Mesenchymal stem cell (in vitro differentiated cells and primary cell): ENCODE measurements around the gene TACR1.
"Not testable (repeated sequence)": the region's sequence is repeated elsewhere in the genome, so short reads cannot be mapped to it uniquely, and the experiment has no call there.

ENCODE experiments used
- DNase-seq: peaks from one replicate; pipeline ENCODE4 v3.0.0-alpha.2; 2013
- H2AFZ ChIP-seq: one replicate; pipeline ENCODE4 v1.6.1; 2013; ENCODE audit warnings: low read depth, mild to moderate bottlenecking, control low read depth, inconsistent platforms, low read length, moderate library complexity
- H2AK5ac ChIP-seq: 2 replicates; pipeline ENCODE4 v1.6.1; 2013; ENCODE audit warnings: low read length, moderate library complexity, mild to moderate bottlenecking, inconsistent platforms; ENCODE audit not compliant: severe bottlenecking
- H2BK120ac ChIP-seq: one replicate; pipeline ENCODE4 v1.6.1; 2013; ENCODE audit warnings: low read depth, mild to moderate bottlenecking, inconsistent platforms, low read length, moderate library complexity
- H2BK12ac ChIP-seq, 2 experiments: one replicate each; pipeline ENCODE4 v1.6.1; 2013; ENCODE audit warnings: inconsistent platforms in 2 of 2, low read length in 2 of 2, mild to moderate bottlenecking in 2 of 2, moderate library complexity in 2 of 2, control low read depth in 1 of 2
- H2BK15ac ChIP-seq: one replicate; pipeline ENCODE4 v1.6.1; 2013; ENCODE audit warnings: mild to moderate bottlenecking, low read depth, inconsistent platforms; ENCODE audit not compliant: poor library complexity, severe bottlenecking
- H2BK5ac ChIP-seq: 2 replicates; pipeline ENCODE4 v1.6.1; 2013; ENCODE audit warnings: low read depth, mild to moderate bottlenecking, low read length, control low read depth, inconsistent platforms; ENCODE audit not compliant: poor library complexity, severe bottlenecking
- H3K14ac ChIP-seq, 2 experiments: one replicate each; pipeline ENCODE4 v1.6.1; 2013; ENCODE audit warnings: inconsistent platforms in 2 of 2, low read length in 2 of 2, control low read depth in 1 of 2, mild to moderate bottlenecking in 1 of 2, moderate library complexity in 1 of 2
- H3K18ac ChIP-seq, 2 experiments: one replicate each; pipeline ENCODE4 v1.6.1; 2013; ENCODE audit warnings: inconsistent platforms in 2 of 2, low read length in 2 of 2, control low read depth in 1 of 2, low read depth in 1 of 2, mild to moderate bottlenecking in 1 of 2
- H3K23ac ChIP-seq, 2 experiments: one replicate each; pipeline ENCODE4 v1.6.1; 2013; ENCODE audit warnings: inconsistent platforms in 2 of 2, low read length in 2 of 2, mild to moderate bottlenecking in 2 of 2, moderate library complexity in 2 of 2, control low read depth in 1 of 2
- H3K27ac ChIP-seq: 2 replicates; pipeline ENCODE4 v1.5.1; 2013; ENCODE audit warnings: mild to moderate bottlenecking, moderate library complexity, low read length, control low read depth, inconsistent platforms; ENCODE audit not compliant: poor library complexity, severe bottlenecking
- H3K27me3 ChIP-seq, 2 experiments: 2 replicates each; pipeline versions ENCODE4 v1.6.1 to v1.7.0; 2013; ENCODE audit warnings: low read length in 2 of 2, mild to moderate bottlenecking in 2 of 2, moderate library complexity in 2 of 2, control low read depth in 1 of 2, inconsistent platforms in 1 of 2; ENCODE audit not compliant: control insufficient read depth in 1 of 2, insufficient read depth in 1 of 2
- H3K36me3 ChIP-seq, 2 experiments: 2 replicates each; pipeline versions ENCODE4 v1.6.1 to v1.7.0; 2013; ENCODE audit warnings: low read length in 2 of 2, control low read depth in 1 of 2, inconsistent platforms in 1 of 2, low read depth in 1 of 2, mild to moderate bottlenecking in 1 of 2; ENCODE audit not compliant: insufficient read depth in 2 of 2, control insufficient read depth in 1 of 2
- H3K4ac ChIP-seq, 2 experiments: one replicate each; pipeline ENCODE4 v1.6.1; 2013; ENCODE audit warnings: inconsistent platforms in 2 of 2, low read length in 2 of 2, mild to moderate bottlenecking in 2 of 2, moderate library complexity in 2 of 2, control low read depth in 1 of 2, low read depth in 1 of 2
- H3K4me1 ChIP-seq: 2 replicates; pipeline ENCODE4 v1.6.1; 2013; ENCODE audit warnings: low read depth, low read length, control low read depth; ENCODE audit not compliant: control insufficient read depth, insufficient read depth
- H3K4me2 ChIP-seq: 2 replicates; pipeline ENCODE4 v1.6.1; 2013; ENCODE audit warnings: low read length, mild to moderate bottlenecking, inconsistent platforms; ENCODE audit not compliant: poor library complexity, severe bottlenecking
- H3K4me3 ChIP-seq, 2 experiments: 2 replicates each; pipeline versions ENCODE4 v1.5.1 to v1.7.0; 2013; ENCODE audit warnings: low read length in 2 of 2, mild to moderate bottlenecking in 2 of 2, control low read depth in 1 of 2, low read depth in 1 of 2; ENCODE audit not compliant: insufficient read depth in 1 of 2
- H3K79me1 ChIP-seq: replicated peaks from 2 replicates; pipeline ENCODE4 v1.6.1; 2013; ENCODE audit warnings: mild to moderate bottlenecking, control low read depth, low read length, inconsistent platforms; ENCODE audit not compliant: poor library complexity, severe bottlenecking
- H3K9ac ChIP-seq: 2 replicates; pipeline ENCODE4 v1.7.0; 2013; ENCODE audit warnings: mild to moderate bottlenecking, low read length, moderate library complexity
- H3K9me3 ChIP-seq: 2 replicates; pipeline ENCODE4 v1.7.0; 2013; ENCODE audit warnings: mild to moderate bottlenecking, low read length; ENCODE audit not compliant: control insufficient read depth
- H4K8ac ChIP-seq: one replicate; pipeline ENCODE4 v1.6.1; 2013; ENCODE audit warnings: inconsistent platforms, mild to moderate bottlenecking, low read length, moderate library complexity
- H4K91ac ChIP-seq: one replicate; pipeline ENCODE4 v1.6.1; 2013; ENCODE audit warnings: mild to moderate bottlenecking, low read length, inconsistent platforms
- WGBS: methylation state at CpG from one replicate; pipeline ENCODE4 v1.1.7; 2013; ENCODE audit warnings: mixed read lengths; 5-methylcytosine and 5-hydroxymethylcytosine counted together

TACR1 gene

GRCh38 chr2:75057150-75057549 lies 142.2 kb downstream of the TACR1 start:
- not testable (repeated sequence) for H3K4me1 ChIP-seq, H4K91ac ChIP-seq, H2BK12ac ChIP-seq, H3K27me3 ChIP-seq, H3K18ac ChIP-seq, H3K23ac ChIP-seq, H2AK5ac ChIP-seq, DNase-seq, H2BK15ac ChIP-seq, H3K9ac ChIP-seq, H3K4ac ChIP-seq, H3K36me3 ChIP-seq, H3K14ac ChIP-seq, H4K8ac ChIP-seq, H2BK5ac ChIP-seq, H3K9me3 ChIP-seq, H3K79me1 ChIP-seq, H2BK120ac ChIP-seq, H2AFZ ChIP-seq, H3K4me3 ChIP-seq, H3K4me2 ChIP-seq, H3K27ac ChIP-seq
- 78% methylated on average over 5 of the region's 5 CpGs for WGBS

GRCh38 chr2:75055820-75056675 lies 143.3 kb downstream of the TACR1 start:
- Histone ChIP-seq H3K14ac (no peak overlapping the region), H3K4ac (peak overlapping the region in 1 of 2 experiments; percentile 37), H3K4me3 (no peak overlapping the region), H2BK5ac (no peak overlapping the region), H2BK15ac (no peak overlapping the region), H2BK120ac (no peak overlapping the region), H3K4me2 (no peak overlapping the region), H3K18ac (no peak overlapping the region), H2AFZ (no peak overlapping the region), H3K36me3 (no peaks in the 10 kb centered on the region), H3K27ac (no peak overlapping the region), H2BK12ac (no peak overlapping the region), H3K9ac (no peak overlapping the region), H3K4me1 (peaks cover 5% of the 10 kb centered on the region), H4K8ac (no peak overlapping the region), H3K79me1 (no peaks in the 10 kb centered on the region), H3K27me3 (peaks cover 0 to 3% of the 10 kb centered on the region in 2 experiments), H2AK5ac (no peak overlapping the region), H3K23ac (no peak overlapping the region), H4K91ac (no peak overlapping the region), H3K9me3 (no peaks in the 10 kb centered on the region)
- DNase-seq: no peak
- WGBS: 62% methylated on average over 8 of the region's 10 CpGs

GRCh38 chr2:75055142-75055819 lies 144.0 kb downstream of the TACR1 start:
- peak overlapping the region in 1 of 2 experiments; percentile 11 for H3K14ac ChIP-seq
- no peak overlapping the region for H2BK15ac ChIP-seq
- no peak overlapping the region for H3K27ac ChIP-seq
- no peak overlapping the region for H2AFZ ChIP-seq
- no peak overlapping the region for H2BK5ac ChIP-seq
- no peak overlapping the region for H4K8ac ChIP-seq
- H3K9me3 ChIP-seq: no peaks in the 10 kb centered on the region
- H3K79me1 ChIP-seq: no peaks in the 10 kb centered on the region
- no peak overlapping the region for H2BK12ac ChIP-seq
- no peak overlapping the region for H3K9ac ChIP-seq
- H3K27me3 ChIP-seq: peaks cover 0 to 3% of the 10 kb centered on the region in 2 experiments
- no peaks in the 10 kb centered on the region for H3K36me3 ChIP-seq
- DNase-seq: no peak
- WGBS: 67% methylated on average over 6 of the region's 6 CpGs
- no peak overlapping the region for H3K4ac ChIP-seq
- H2AK5ac ChIP-seq: no peak overlapping the region
- H3K4me1 ChIP-seq: peaks cover 5% of the 10 kb centered on the region
- no peak overlapping the region for H3K4me3 ChIP-seq
- H3K4me2 ChIP-seq: no peak overlapping the region
- no peak overlapping the region for H3K23ac ChIP-seq
- no peak overlapping the region for H2BK120ac ChIP-seq
- H3K18ac ChIP-seq: no peak overlapping the region
- H4K91ac ChIP-seq: no peak overlapping the region

DNA sequence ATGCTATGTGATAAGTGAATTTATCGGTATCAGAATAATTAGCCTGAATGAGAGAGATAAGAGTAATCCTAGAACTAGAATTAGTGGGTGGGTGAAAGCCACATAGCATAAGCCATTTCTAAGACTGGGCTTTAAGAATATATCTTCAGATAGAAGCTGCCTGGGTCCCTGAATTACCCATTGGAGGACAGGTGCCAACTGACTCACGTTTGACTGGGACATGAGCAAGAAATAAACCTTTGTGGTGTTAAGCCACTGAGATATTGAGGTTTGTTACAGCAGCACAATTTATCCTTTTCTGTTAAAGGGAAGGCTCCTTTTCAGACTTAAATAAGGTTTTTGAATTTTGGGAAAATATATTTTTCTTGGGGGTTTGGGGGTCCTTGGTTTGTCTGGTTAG lies 145.0 kb downstream of the TACR1 start:
- Histone ChIP-seq H4K8ac (no peak overlapping the region), H3K27me3 (peaks cover 0 to 3% of the 10 kb centered on the region in 2 experiments), H3K9ac (no peak overlapping the region), H3K4me2 (no peak overlapping the region), H2BK120ac (no peak overlapping the region), H3K4me3 (no peak overlapping the region), H3K18ac (no peak overlapping the region), H3K36me3 (no peaks in the 10 kb centered on the region), H3K14ac (no peak overlapping the region), H3K4me1 (peaks cover 5% of the 10 kb centered on the region), H3K79me1 (no peaks in the 10 kb centered on the region), H3K23ac (no peak overlapping the region), H3K27ac (no peak overlapping the region), H2BK5ac (no peak overlapping the region), H2BK15ac (no peak overlapping the region), H4K91ac (no peak overlapping the region), H3K9me3 (no peaks in the 10 kb centered on the region), H2AK5ac (no peak overlapping the region), H2BK12ac (no peak overlapping the region), H2AFZ (no peak overlapping the region), H3K4ac (no peak overlapping the region)
- WGBS: 84% methylated on average over 2 of the region's 2 CpGs
- no peak for DNase-seq
